Kidney capillary endothelial cell (primary cell): Measurements from ENCODE around the gene GABPA.

Experiments
- DNase-seq: peaks from one replicate; pipeline ENCODE4 v3.0.0-alpha.2; 2018; ENCODE audit warnings: low spot score

The GABPA gene

GRCh38 chr21:25811186-25811585, 76.4 kb downstream of the GABPA start:
- no peak for DNase-seq

DNA sequence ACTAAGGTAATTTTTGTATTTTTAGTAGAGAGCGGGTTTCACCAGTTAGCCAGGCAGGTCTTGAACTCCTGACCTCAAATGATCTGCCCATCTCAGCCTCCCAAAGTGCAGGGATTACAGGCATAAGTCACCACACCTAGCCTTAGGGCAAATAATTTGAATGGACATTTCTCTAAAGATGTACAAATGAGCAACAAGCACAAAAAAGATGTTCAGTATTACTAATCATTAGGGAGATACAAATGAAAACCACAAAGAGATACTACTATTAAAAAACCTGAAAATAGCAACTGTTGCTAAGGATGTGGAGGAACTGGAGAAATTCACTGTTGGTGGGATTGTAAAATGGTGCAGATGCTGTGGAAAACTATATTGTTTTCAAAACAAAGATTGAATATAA, 79.1 kb downstream of the GABPA start:
- DNase-seq, result no peak

DNA sequence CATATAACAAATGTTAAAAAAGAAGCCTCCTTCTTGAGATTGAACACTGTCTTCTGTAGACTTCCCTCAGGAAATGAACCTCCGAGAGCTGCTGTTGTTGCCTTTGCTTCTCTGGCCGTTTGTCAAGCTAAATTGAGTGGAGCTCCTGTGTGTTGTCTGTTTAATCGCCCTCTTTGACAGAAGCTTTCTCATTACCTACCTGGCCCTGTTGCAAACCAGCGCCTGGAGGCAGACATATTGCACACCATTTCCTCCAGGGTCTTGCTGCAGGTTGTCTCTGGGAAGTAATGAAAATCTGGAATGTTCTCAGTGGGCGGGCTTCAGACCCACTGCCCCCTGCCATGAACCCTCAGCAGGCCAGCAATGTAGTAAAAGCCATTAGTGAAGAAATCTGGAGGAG, 83.3 kb downstream of the GABPA start:
- no peak for DNase-seq

DNA sequence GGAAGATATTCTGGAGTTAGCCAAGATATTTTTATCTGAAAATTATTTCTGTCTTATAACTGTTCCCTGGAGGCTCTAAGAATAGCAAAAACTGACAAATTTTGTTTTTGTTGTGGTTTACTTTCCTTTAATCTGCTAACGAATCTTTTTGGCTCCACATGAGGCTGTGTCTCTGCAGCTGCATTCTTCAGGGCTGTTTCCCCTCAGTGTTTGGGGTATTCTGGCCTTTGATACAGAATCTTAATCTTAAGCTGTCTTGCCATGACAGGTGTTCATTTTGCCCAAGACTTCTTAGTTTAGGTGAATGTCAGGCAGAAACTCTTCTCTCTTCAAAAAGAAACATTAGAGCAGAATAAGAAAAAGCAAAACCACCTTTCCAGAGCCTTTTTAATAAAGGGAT, 83.8 kb downstream of the GABPA start:
- no peak for DNase-seq
